ENCODE measurements around the gene PHACTR3. TPM values are rescaled to one million over a fixed set of nuclear protein-coding genes. Genes with fewer than 3 reads are reported as not detected.

The PHACTR3 gene
- total RNA-seq, 1 donor from 2014 or later = 1.4 TPM

- Mint-ChIP-seq H3K27me3 (ENCODE audit: insufficient read depth, low read depth) (peaks cover 11% of the 10 kb centered on the region), H3K36me3 (no peaks in the 10 kb centered on the region), H3K27ac (no peak overlapping the region), H3K4me1 (peaks cover 7% of the 10 kb centered on the region), H3K4me3 (no peak overlapping the region), H3K9me3 (no peaks in the 10 kb centered on the region)
- Histone ChIP-seq H3K27ac (no peak overlapping the region), H3K27me3 (peaks cover 18% of the 10 kb centered on the region), H3F3A (ENCODE audit: low read depth) (no peaks in the 10 kb centered on the region), H3K9me3 (ENCODE audit: low read depth) (no peaks in the 10 kb centered on the region), H3K36me3 (no peaks in the 10 kb centered on the region), H3K4me3 (no peak overlapping the region), H3K4me1 (peaks cover 4% of the 10 kb centered on the region), H3K79me2 (ENCODE audit: low read depth) (no peaks in the 10 kb centered on the region), H3K4me2 (no peak overlapping the region), H3K9ac (no peak overlapping the region), H2AFZ (replicated peaks) (no peak overlapping the region), H4K20me1 (ENCODE audit: low read depth) (no peaks in the 10 kb centered on the region)
- no peak for DNase-seq (ENCODE audit: low spot score)
- no peak for TF ChIP-seq EZH2 (IDR thresholded peaks at IDR 0.05)
- no peak for TF ChIP-seq CTCF (IDR thresholded peaks at IDR 0.05)
- no peak for TF ChIP-seq EZH2phosphoT487 (IDR thresholded peaks at IDR 0.05)
Observed at GRCh38 chr20:59777814-59778575, 173.7 kb downstream of the PHACTR3 start.

- H3K27ac ChIP-seq = no peak overlapping the region
- peaks cover 4% of the 10 kb centered on the region for H3K4me1 ChIP-seq
- no peak for DNase-seq (ENCODE audit: low spot score)
- no peaks in the 10 kb centered on the region for H3K9me3 Mint-ChIP-seq
- H3K4me1 Mint-ChIP-seq = peaks cover 9% of the 10 kb centered on the region
- no peaks in the 10 kb centered on the region for H3F3A ChIP-seq (ENCODE audit: low read depth)
- TF ChIP-seq EZH2 (IDR thresholded peaks at IDR 0.05) (no peak), CTCF (IDR thresholded peaks at IDR 0.05) (no peak), EZH2phosphoT487 (IDR thresholded peaks at IDR 0.05) (no peak)
- peaks cover 11% of the 10 kb centered on the region for H3K27me3 Mint-ChIP-seq (ENCODE audit: insufficient read depth, low read depth)
- no peak overlapping the region for H3K27ac Mint-ChIP-seq
- H2AFZ ChIP-seq (replicated peaks) = no peak overlapping the region
- no peaks in the 10 kb centered on the region for H3K79me2 ChIP-seq (ENCODE audit: low read depth)
- no peak overlapping the region for H3K4me3 ChIP-seq
- no peaks in the 10 kb centered on the region for H4K20me1 ChIP-seq (ENCODE audit: low read depth)
- H3K9me3 ChIP-seq (ENCODE audit: low read depth) = no peaks in the 10 kb centered on the region
- peaks cover 22% of the 10 kb centered on the region for H3K27me3 ChIP-seq
- no peak overlapping the region for H3K4me3 Mint-ChIP-seq
- H3K36me3 Mint-ChIP-seq = no peaks in the 10 kb centered on the region
- H3K4me2 ChIP-seq = no peak overlapping the region
- H3K36me3 ChIP-seq = no peaks in the 10 kb centered on the region
- H3K9ac ChIP-seq = no peak overlapping the region
Observed at GRCh38 chr20:59778615-59779200, 174.4 kb downstream of the PHACTR3 start.

- Mint-ChIP-seq H3K27ac (no peak overlapping the region), H3K4me1 (peaks cover 12% of the 10 kb centered on the region), H3K4me3 (no peak overlapping the region), H3K27me3 (ENCODE audit: insufficient read depth, low read depth) (peaks cover 11% of the 10 kb centered on the region), H3K36me3 (no peaks in the 10 kb centered on the region), H3K9me3 (no peaks in the 10 kb centered on the region)
- Histone ChIP-seq H3K36me3 (no peaks in the 10 kb centered on the region), H3K9me3 (ENCODE audit: low read depth) (no peaks in the 10 kb centered on the region), H3K4me3 (no peak overlapping the region), H3K4me2 (no peak overlapping the region), H3K9ac (no peak overlapping the region), H3K27ac (no peak overlapping the region), H3K4me1 (peaks cover 4% of the 10 kb centered on the region), H4K20me1 (ENCODE audit: low read depth) (no peaks in the 10 kb centered on the region), H3K79me2 (ENCODE audit: low read depth) (no peaks in the 10 kb centered on the region), H2AFZ (replicated peaks) (no peak overlapping the region), H3K27me3 (peaks cover 13% of the 10 kb centered on the region), H3F3A (ENCODE audit: low read depth) (no peaks in the 10 kb centered on the region)
- TF ChIP-seq EZH2 (IDR thresholded peaks at IDR 0.05) (no peak), CTCF (IDR thresholded peaks at IDR 0.05) (no peak), EZH2phosphoT487 (IDR thresholded peaks at IDR 0.05) (no peak)
- DNase-seq (ENCODE audit: low spot score) = no peak
Observed at GRCh38 chr20:59779656-59780380, 175.5 kb downstream of the PHACTR3 start.

All from neural progenitor cell (in vitro differentiated cells).